GM20431 (cell line): ENCODE data around the gene ADPRHL1.
"Not testable (repeated sequence)": the region's sequence is repeated elsewhere in the genome, so short reads cannot be mapped to it uniquely, and the experiment has no call there.

ENCODE experiments used
- in situ Hi-C: fragments of 300-500 bp; cut with MseI, MboI; formaldehyde crosslinking; loops from one replicate; pipeline ENCODE4 v1.15.0; 2020; ENCODE audit warnings: low sequenced_read_pairs; ENCODE audit not compliant: unreplicated experiment

The ADPRHL1 gene

DNA sequence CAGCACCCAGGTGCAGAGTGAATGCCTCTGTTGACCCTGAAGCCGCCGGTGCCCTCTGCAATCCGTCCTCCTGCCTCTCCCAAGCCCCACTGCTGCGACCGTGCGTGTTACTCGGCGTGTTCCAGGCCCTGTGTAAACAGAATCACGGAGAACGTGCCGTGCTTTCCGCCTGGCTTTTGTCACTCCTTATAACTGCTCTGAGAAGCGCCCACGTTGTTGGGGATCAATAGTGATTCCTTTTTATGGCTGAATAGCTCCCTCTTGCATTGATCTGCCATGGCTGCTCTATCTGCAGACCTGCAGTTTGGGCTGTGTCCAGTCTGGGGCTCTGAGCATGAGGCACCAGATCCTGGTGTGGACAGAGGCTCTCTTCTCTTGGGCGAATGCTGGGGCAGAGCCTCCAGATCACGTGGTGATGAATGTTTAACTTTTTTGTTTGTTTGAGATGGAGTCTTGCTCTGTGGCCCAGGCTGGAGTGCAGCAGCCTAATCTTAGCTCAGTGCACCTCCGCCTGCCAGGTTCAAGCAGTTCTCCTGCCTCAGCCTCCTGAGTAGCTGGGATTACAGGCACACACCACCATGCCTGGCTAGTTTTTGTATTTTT lies 15.8 kb downstream of the ADPRHL1 start:
- in situ Hi-C loops, result no loop called here

DNA sequence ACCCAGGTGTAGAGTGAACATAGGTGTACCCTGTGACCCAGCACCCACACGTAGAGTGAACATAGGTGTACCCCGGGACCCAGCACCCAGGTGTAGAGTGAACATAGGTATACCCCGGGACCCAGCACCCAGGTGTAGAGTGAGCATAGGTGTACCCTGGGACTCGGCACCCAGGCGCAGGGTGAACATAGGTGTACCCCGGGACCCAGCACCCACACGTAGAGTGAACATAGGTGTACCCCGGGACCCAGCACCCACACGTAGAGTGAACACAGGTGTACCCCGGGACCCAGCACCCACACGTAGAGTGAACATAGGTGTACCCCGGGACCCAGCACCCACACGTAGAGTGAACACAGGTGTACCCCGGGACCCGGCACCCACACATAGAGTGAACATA lies 16.4 kb downstream of the ADPRHL1 start:
- in situ Hi-C loops, result not testable (repeated sequence)

DNA sequence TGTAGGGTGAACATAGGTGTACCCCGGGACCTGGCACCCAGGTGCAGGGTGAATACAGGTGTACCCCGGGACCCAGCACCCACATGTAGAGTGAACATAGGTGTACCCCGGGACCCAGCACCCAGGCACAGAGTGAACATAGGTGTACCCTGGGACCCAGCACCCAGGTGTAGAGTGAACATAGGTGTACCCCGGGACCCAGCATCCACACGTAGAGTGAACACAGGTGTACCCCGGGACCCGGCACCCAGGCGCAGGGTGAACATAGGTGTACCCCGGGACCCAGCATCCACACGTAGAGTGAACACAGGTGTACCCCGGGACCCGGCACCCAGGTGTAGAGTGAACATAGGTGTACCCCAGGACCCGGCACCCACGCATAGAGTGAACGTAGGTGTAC lies 17.4 kb downstream of the ADPRHL1 start:
- in situ Hi-C loops, result not testable (repeated sequence)

DNA sequence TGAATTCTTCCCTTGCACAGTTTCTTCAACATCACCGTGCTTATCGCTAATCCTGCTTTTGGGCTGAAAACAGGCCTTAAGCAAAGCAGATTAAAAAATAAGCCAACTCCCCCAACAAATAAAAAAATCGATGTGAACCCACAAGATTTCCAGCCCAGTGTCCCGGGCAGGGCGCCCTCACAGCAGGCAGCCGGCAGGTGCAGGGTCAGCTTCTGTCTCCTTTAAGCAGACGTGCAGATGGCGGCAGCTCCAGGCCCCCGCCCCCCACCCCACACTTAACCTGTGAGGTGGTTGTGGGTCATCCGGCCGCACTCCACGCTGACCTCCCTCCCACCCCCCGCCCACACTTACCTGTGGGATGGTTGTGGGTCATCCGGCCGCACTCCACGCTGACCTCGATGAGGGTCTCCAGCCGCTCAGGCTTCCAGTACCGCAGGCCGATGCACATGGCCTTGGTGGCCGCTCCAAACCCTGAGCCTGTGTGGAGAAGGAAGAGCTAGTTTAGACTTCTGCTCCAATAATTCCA lies 19.8 kb downstream of the ADPRHL1 start:
- in situ Hi-C loops, result no loop called here

DNA sequence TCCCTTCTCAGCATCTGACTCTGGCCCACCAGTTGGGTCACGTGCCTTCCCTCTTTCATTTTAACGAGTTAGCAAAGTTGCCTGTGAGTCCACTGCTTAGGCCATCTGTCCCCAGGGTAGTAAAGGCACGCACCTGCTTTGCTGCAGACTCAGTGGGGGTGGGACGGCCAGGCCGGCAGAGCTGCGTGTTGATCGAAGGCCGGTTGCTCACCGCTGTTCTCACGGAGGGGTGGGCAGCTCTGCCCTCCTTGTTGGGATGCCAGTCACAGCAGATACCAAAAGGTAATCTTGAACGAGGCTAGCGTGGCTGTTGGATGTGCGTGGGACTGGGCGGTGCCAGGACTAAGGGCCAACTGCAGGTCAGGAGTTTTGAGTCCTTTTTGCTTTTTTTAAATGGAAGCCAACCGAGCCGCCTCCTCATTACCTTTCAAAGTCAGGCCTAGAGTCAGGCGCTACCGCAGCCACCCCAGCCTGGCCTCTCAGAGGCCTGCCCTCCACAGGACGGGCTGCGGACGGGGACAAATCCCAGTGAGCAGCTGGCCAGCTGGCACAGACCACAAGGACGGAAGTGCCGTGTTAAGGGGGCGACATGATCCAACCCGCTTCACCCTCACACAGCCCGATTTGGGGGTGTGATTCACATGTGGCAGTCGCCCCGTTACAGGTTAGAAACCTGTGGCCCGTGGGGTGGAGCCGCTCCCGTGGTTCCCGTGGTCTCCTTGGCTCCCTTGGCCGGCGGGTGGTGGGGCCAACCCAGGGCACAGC lies 20.6 kb downstream of the ADPRHL1 start:
- in situ Hi-C loops, result no loop called here

DNA sequence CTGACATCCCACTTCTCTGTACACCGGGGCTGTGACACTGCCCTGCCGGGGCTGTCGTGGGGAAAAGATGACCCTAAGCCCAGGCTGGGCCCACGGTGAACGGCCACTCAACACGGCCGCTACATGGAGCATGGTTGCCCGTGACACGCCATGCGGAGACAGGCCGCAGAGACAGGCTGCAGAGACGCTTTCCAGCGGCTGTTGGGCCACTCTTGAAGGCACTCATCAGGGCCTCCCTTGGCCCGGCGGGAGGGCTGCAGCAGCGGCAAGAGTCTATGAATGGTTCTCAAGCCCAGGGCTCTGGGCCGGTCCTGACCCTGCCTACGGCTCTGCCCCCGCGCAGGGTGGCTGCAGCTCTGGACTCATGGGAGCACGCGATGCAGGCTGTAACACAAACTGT lies 22.1 kb downstream of the ADPRHL1 start:
- in situ Hi-C loops, result no loop called here

DNA sequence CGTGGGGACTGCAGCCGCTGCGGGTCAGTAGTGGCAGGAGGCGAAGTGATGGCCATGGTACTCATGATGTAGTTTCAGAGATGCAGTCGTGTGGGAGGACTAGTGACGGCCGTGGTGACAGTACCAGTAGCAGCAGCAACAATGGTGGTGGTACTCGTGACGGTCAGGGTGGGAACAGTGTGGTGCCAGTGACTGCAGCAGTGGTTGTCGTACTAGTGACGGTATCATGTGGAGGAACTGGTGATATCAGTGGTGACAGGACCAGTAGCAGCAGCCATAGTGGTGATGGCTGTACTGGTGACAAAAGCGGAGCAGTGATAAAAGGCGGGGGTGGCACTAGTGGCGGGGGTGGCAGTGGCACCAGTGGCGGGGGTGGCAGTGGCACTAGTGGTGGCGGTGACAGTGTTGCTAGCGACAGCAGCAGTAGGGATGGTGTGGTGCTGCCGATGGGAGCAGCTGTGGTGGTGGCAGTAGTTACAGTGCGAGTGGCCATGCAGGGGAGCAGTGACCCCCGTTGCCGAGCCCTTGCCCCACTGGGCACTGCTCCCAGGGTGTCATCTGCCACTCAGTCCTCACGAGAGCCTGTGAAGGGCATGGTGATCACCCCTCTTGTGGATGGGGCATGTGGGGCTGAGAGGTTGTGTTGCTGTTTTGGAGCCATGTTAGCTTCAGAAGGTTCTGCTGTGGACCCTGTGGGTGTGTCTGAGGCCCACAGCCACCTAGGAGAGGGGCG lies 22.7 kb downstream of the ADPRHL1 start:
- in situ Hi-C loops, result no loop called here

DNA sequence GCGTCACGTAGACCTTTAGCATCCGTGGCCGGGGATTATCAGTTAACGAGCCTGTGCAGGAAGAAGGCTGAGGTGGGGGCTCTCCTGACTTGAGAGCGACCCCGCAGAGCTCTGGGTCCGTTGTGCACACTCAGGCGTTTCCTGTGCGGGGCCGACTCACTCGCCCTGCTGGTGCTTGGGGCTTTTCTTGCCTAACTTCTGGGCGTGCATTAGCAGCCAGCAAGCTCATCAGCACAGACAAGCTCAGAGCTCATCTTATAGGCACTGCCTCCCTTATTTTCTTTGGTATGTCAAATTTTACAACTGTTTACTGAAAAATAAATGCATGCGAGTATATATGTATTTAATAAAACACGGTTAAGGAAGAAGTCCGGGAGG lies 23.7 kb downstream of the ADPRHL1 start:
- in situ Hi-C loops, result no loop called here

DNA sequence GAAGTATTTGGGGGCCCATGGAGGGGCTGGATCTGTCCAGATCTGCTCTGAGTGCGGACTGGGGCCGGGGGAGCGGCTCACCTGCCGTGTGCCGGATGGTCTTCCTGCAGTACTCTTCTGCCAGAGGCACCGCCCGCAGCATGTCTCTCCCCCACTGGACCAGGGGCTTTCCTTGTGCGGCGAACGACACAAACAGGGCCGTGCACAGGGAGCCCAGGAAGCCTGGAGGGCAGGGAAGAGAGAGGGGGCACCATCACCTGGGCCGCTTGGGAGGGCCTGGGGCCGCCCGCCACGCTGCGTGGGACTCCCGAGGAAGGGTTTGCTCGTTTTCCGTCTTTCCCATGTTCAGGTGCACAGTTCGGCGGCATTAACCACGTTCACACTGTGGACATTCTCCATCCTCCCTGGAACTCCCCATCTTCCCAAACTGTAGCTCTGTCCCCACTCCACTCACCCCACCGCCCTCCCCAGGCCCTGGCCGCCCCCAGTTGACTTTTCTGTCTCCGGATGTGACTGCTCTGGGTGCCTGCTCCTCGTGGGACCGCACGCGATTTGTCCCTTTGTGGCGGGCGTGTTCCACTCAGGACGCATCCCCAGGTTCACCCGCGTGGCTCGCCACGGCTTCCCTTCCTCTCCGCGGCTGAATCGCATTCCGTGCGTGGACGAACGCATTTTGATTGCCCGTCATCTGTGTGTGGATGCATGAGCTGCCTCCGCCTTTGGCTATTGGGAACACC lies 24.2 kb downstream of the ADPRHL1 start:
- in situ Hi-C loops, result no loop called here

DNA sequence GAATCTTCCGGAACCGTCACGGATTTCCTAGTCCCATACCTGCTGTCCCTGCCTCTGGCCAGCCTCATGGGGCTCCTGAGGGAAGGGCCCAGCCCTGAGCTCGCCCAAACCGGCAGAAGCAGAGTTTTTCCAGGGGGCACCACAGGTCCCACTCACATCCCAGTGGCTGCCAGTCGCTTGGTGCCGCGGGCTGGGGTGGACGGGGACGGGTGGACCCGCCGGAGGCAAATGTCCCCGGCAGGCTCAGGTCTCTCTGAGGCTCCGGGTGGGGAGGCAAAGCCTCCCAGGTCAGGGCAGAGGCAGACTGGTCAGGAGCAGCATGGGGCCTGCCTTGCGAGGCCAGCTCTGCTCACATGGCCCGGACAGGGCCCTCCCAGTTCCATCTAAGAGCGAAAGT lies 24.8 kb downstream of the ADPRHL1 start:
- in situ Hi-C loops, result no loop called here

DNA sequence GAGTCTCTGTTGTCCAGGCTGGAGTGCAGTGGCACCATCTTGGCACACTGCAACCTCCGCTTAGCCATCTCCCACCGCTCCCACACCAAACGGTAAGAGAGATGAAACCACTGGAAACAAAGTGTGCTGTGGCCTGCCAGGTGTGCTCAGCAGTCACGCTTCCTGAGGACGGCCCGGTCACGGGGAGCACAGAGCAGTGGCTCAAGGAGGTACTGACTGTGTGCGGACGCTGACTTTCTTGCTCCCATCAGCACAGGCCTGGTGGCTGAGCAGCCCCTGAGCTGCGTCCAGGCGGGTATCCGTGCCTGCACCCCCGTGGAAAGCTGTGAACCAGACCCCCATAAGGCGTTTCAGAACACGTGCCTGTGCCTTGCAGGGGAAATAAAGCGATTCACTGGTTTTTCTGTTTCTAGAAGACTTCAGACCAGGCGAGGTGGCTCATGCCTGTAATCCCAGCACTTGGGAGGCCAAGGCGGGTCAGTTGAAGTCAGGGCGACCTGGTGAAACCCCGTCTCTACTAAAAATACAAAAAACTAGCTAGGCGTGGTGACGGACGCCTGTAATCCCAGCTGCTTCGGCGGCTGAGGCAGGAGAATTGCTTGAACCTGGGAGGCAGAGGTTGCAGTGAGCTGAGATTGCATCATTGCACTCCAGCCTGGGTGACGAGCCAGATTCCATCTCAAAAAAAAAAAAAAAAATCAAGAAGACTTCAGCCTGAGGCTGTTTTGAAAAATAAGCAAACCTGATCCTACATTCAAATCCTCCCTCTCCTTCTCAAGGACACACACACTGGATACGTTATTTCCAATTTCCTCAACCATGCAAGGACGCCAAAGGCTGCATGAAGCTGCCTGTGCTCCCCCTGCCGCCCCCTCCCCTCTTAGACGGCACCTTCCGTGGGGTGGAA lies 25.5 kb downstream of the ADPRHL1 start:
- in situ Hi-C loops, result no loop called here

DNA sequence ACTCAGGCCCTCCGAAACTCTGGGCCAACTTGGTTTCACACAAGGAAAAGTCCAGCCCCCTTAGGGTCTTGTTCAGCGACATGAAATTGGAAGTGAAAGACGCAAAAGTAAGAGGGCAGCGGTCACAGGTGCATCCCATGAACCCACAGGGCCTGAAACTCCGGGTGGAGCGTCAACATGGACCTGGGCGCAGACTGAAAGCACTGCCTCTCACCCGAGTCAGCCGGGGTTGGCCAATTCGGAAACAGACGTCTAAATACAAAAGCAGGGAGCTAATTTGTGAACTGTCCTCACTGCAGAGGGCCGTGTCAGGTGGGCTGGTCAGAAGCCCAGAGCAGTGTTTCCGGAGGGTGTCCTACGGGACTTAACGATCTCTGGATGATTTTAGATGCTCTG lies 26.7 kb downstream of the ADPRHL1 start:
- in situ Hi-C loops, result no loop called here

DNA sequence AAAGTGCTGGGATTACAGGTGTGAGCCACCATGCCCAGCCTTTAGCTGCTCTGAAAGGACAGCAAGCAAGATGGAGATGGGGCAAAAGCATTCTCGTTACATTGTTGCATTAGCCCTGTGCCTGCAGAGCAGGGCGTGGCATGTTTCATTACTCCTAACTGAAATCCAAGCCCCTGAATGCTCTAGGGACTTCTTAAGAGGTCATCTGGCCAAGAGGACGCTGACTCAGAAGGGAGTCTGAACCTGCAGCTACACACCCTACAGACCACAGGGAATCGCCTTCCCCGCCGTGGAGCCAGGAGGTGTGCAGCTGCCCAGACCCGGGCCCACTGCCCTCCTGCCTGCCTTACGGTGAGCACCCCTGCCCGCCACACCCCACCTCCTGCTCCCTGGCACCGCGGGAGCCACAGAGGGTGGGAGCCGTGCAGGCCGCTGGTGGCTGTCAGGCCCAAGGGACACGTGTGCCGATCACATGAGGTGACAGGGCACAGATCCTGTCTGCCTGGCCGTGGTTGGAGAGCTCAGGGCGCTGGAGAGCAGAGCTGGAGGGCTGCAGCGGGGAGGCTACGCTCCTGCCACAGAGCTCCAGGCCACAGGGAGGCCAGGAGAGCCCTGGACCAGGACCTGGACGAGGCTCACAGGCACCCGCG lies 27.2 kb downstream of the ADPRHL1 start:
- in situ Hi-C loops, result no loop called here

DNA sequence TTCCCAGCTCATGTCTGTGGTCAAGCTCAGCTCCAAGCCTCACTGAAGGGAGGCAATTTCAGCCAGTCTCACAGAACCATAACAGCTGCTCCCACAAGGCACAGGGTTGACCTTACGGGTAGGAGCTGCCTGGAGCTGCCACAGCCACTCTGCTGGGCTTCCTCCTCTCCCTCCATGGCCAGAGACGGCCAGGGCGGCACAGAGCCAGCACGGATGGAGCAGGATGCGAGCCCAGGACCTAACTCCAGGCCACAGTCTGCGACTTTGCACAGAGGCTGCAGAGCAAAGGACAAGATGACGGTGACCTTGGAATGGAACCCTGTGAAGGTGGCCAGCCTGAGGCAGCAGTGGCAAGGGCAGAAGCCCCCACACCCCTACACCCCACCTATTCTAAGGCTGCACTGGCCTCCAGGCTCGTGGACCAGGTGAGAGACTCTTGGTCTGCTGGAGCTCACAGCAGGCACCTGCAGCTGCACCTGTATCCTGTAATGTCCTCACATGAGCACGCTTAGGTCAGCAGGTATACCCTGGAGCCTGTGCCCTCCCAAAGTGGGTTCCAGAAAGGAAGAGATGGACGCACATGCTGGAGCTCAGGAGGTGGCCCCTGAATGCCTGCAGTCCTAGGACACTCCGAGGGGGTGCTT lies 29.6 kb downstream of the ADPRHL1 start:
- in situ Hi-C loops, result no loop called here

DNA sequence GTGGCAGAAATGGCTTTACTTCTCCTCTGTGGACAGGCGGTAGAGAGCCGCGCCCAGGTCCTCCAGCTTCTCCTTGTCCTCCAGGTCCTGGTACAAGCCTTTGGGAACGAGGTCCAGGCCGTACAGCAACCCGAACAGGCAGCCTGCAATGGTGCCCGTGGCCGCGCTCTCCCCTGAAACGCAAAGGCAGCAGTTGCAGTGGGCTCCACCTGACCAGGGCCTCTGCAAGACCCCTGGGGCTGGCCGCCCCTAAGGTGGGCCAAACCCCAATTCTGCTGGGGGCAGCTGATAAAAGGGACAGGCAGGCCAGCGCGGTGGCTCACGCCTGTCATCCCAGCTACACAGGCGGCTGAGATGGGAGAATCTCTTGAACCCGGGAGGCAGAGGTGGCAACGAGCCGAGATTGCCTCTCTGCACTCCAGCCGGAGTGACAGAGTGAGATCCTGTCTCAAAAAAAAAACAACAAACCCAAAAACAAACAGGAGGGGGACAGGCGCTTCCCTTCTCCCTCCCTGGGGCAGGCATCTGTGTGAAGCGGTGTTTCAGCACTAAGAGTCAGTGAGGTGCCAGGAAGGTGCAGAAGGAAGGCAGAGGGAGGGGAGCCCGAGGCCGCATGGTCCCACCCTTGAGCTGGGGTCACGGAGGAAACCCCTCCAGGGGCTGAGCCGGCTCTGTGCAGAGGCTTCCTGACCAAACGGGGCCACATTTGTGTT lies 30.3 kb downstream of the ADPRHL1 start:
- in situ Hi-C loops, result no loop called here

DNA sequence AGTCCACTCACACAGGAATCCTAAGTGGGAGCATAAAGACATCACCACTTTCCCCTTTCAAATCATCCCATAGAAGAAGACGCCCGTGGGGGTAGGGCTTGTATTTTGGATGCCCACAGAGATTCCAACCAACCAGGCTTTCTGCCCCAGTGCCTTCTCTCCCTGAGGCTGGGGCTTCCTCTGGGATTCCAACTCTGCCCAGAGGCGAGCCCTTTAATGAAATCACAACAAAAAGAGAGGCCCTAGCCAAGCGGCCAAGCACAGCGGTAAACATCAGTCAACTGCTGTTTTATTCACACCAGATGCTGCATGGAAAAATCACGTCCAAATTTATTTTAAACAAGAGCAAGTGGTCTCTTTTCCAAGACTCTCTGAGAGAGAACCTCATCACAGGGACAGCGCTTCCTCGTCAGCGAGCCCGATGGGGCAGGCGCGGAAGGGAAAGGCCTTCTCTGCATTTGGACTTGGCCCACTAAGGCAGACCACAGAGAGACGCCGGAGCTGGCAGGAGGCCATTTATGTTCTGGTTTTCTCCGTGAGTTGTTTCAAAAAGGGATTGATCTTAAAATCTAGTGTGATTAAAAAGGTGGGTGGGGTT lies 31.5 kb downstream of the ADPRHL1 start:
- in situ Hi-C loops, result no loop called here

DNA sequence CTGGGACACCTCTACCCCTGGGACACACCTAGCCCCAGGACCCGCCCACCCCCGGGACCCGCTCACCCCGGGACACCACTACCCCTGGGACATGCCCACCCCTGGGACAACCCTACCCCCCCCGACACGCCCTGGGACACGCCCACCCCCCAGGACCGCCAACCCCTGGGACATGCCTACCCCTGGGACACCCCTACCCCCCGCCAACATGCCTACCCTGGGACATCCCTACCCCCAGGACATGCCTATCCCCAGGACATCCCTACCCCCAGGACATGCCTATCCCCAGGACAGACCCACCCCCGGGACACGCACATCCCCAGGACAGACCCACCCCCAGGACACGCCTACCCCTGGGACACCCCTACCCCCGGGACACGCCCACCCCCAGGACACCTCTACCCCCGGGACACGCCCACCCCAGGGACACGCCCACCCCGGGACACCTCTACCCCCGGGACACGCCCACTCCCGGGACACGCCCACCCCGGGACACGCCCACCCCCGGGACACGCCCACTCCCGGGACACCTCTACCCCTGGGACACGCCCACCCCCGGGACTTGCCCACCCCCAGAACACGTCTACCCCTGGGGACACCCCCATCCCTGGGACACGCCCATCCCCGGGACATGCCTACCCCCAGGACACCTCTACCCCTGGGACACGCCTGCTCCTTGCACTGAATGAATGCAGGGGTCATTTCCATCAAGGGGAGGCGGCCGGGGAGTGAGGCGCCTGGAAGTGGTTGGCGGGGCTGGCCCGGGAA lies 32.3 kb downstream of the ADPRHL1 start:
- in situ Hi-C loops, result no loop called here
